SK-N-SH (cell line): ENCODE results near the gene HPS6. TPM values are rescaled to one million over a fixed set of nuclear protein-coding genes. Genes with fewer than 3 reads are reported as not detected.

ENCODE experiments used
- CTCF ChIA-PET: fragments of 300-600, 350-600 bp; formaldehyde crosslinking; extraction: SDS; loops from one replicate; lab custom pipeline; 2021; lab: Yijun Ruan, JAX
- POLR2A ChIA-PET: fragments of 350-600 bp; sonication (Branson Sonifier 250); formaldehyde crosslinking; extraction: SDS; loops from one replicate; lab custom pipeline; 2020; ENCODE audit warnings: antibody characterized with exemption, inconsistent platforms; lab: Yijun Ruan, JAX
- DNase-seq: peaks from one replicate; pipeline ENCODE4 v3.0.0; 2012
- H2AFZ ChIP-seq: fragments of 200-600 bp; sonication (generic); 2 replicates; pipeline ENCODE4 v1.8.1; 2016; ENCODE audit warnings: antibody characterized with exemption, mild to moderate bottlenecking, low read depth
- H3F3A ChIP-seq: fragments of 200-600 bp; sonication (generic); replicated peaks from 2 replicates; pipeline ENCODE3; 2016; ENCODE audit warnings: antibody characterized with exemption, mild to moderate bottlenecking; ENCODE audit not compliant: insufficient read depth
- H3K27ac ChIP-seq, 2 experiments: fragments of 200-500 bp in 1 of 2; fragments of 200-600 bp in 1 of 2; sonication (Bioruptor generic) in 1 of 2; sonication (generic), shearing (Covaris generic) in 1 of 2; 2 replicates each; pipeline versions ENCODE4 v1.5.1 to v1.6.1; 2014 to 2016; ENCODE audit warnings: low read depth in 2 of 2, inconsistent platforms in 1 of 2, low read length in 1 of 2, mild to moderate bottlenecking in 1 of 2, mixed read lengths in 1 of 2
- H3K27me3 ChIP-seq: fragments of 200-600 bp; sonication (generic), shearing (Covaris generic); 2 replicates; pipeline ENCODE4 v1.6.1; 2016; ENCODE audit warnings: mixed run types; ENCODE audit not compliant: insufficient read depth
- H3K36me3 ChIP-seq, 2 experiments: fragments of 200-500 bp in 1 of 2; fragments of 200-600 bp in 1 of 2; sonication (Bioruptor generic) in 1 of 2; sonication (generic) in 1 of 2; replicated peaks in 1 of 2; 2 replicates each; pipeline versions ENCODE3 to v1.5.1; 2014 to 2016; ENCODE audit warnings: low read length in 1 of 2, mild to moderate bottlenecking in 1 of 2; ENCODE audit not compliant: insufficient read depth in 2 of 2, control insufficient read depth in 1 of 2
- H3K4me1 ChIP-seq, 2 experiments: fragments of 200-500 bp in 1 of 2; fragments of 200-600 bp in 1 of 2; sonication (Bioruptor generic) in 1 of 2; sonication (generic), shearing (Covaris generic) in 1 of 2; 2 replicates each; pipeline versions ENCODE4 v1.5.1 to v1.6.1; 2014 to 2016; ENCODE audit warnings: low read depth in 1 of 2, low read length in 1 of 2, mixed run types in 1 of 2; ENCODE audit not compliant: insufficient read depth in 2 of 2, control insufficient read depth in 1 of 2
- H3K4me2 ChIP-seq: fragments of 200-600 bp; sonication (generic), shearing (Covaris generic); 2 replicates; pipeline ENCODE4 v1.6.1; 2017; ENCODE audit warnings: mixed run types
- H3K4me3 ChIP-seq, 2 experiments: fragments of 200-500 bp in 1 of 2; fragments of 200-600 bp in 1 of 2; sonication (Bioruptor generic) in 1 of 2; sonication (generic), shearing (Covaris generic) in 1 of 2; 2 replicates each; pipeline versions ENCODE4 v1.5.1 to v1.8.1; 2014 to 2016; ENCODE audit warnings: low read depth in 2 of 2, inconsistent platforms in 1 of 2, low read length in 1 of 2, mild to moderate bottlenecking in 1 of 2, mixed read lengths in 1 of 2, moderate library complexity in 1 of 2
- H3K79me2 ChIP-seq: fragments of 200-600 bp; sonication (generic); 2 replicates; pipeline ENCODE4 v1.8.1; 2017; ENCODE audit warnings: mild to moderate bottlenecking; ENCODE audit not compliant: insufficient read depth
- H3K9ac ChIP-seq: fragments of 200-600 bp; sonication (generic); 2 replicates; pipeline ENCODE4 v1.6.1; 2017; ENCODE audit warnings: mixed run types
- H3K9me2 ChIP-seq: fragments of 200-600 bp; sonication (generic); 2 replicates; pipeline ENCODE4 v1.6.1; 2017; ENCODE audit warnings: mixed run types
- H3K9me3 ChIP-seq: fragments of 200-600 bp; sonication (generic); 2 replicates; pipeline ENCODE4 v1.6.1; 2017; ENCODE audit warnings: mixed run types, mild to moderate bottlenecking, moderate library complexity
- H4K20me1 ChIP-seq: fragments of 200-600 bp; sonication (generic); 2 replicates; pipeline ENCODE4 v1.6.1; 2017; ENCODE audit warnings: mild to moderate bottlenecking, mixed run types; ENCODE audit not compliant: insufficient read depth
- EP300 ChIP-seq, 2 experiments: IDR thresholded peaks; 2 replicates each; pipeline versions ENCODE4 v1.4.0 to v1.6.1; 2012; ENCODE audit warnings: borderline replicate concordance in 1 of 2, low read depth in 1 of 2, low read length in 1 of 2
- EZH2phosphoT487 ChIP-seq: fragments of 200-600 bp; sonication (generic); IDR thresholded peaks from 2 replicates; pipeline ENCODE4 v1.6.1; 2017; ENCODE audit warnings: low read depth, mixed run types, mild to moderate bottlenecking, antibody characterized with exemption, moderate library complexity, borderline replicate concordance
- FOSL2 ChIP-seq: IDR thresholded peaks from 2 replicates; pipeline ENCODE4 v1.4.0; 2012; ENCODE audit warnings: low read depth, mild to moderate bottlenecking, moderate library complexity, borderline replicate concordance
- GATA2 ChIP-seq: sonication (generic); formaldehyde crosslinking; IDR thresholded peaks from 2 replicates; pipeline ENCODE4 v1.5.0; 2020; ENCODE audit warnings: mild to moderate bottlenecking, missing genetic modification reagents
- MXI1 ChIP-seq: IDR thresholded peaks from 2 replicates; pipeline ENCODE4 v1.6.1; 2012; ENCODE audit warnings: mild to moderate bottlenecking, low read depth, low read length, improper control_type of control experiment
- NRF1 ChIP-seq: IDR thresholded peaks from 2 replicates; pipeline ENCODE4 v1.6.1; 2012; ENCODE audit warnings: low read depth, mild to moderate bottlenecking, low read length
- TEAD4 ChIP-seq: IDR thresholded peaks from 2 replicates; pipeline ENCODE4 v1.4.0; 2012; ENCODE audit warnings: mild to moderate bottlenecking, borderline replicate concordance; ENCODE audit not compliant: insufficient read depth
- YY1 ChIP-seq: IDR thresholded peaks from 2 replicates; pipeline ENCODE4 v1.4.0; 2012; ENCODE audit warnings: low read depth, mild to moderate bottlenecking
- WGBS: methylation state at CpG from one replicate; pipeline ENCODE4 v1.1.6; 2017; ENCODE audit warnings: low lambda C conversion rate; 5-methylcytosine and 5-hydroxymethylcytosine counted together
- polyA plus RNA-seq, 3 experiments: library from polyadenylated mRNA; depleted of rRNA; stranded (reverse); fragments of >200 nt; gene quantifications; 2 replicates each; pipeline ENCODE4 v1.2.3, GENCODE V29; 2012
- TF ChIP-seq, protein P1 (sequence below): IDR thresholded peaks from 2 replicates; pipeline ENCODE4 v1.4.0; 2012; ENCODE audit warnings: low read depth, borderline replicate concordance
- TF ChIP-seq, protein P2 (sequence below): IDR thresholded peaks from 2 replicates; pipeline ENCODE4 v1.4.0; 2012; ENCODE audit warnings: low read depth, borderline replicate concordance
- TF ChIP-seq, protein P3 (sequence below): fragments of 150-350 bp; IDR thresholded peaks from 2 replicates; pipeline ENCODE4 v1.6.1; 2016; ENCODE audit warnings: mild to moderate bottlenecking, low read depth, low read length
- TF ChIP-seq, protein P4 (sequence below): IDR thresholded peaks from 2 replicates; pipeline ENCODE4 v1.6.1; 2012; ENCODE audit warnings: mild to moderate bottlenecking, low read depth, low read length, moderate library complexity
- TF ChIP-seq, protein P5 (sequence below): IDR thresholded peaks from 2 replicates; pipeline ENCODE4; 2012

Gene HPS6
- polyA plus RNA-seq, 1 of the 3 experiments (the other 2 are of a cell fraction): 7.8 TPM

DNA sequence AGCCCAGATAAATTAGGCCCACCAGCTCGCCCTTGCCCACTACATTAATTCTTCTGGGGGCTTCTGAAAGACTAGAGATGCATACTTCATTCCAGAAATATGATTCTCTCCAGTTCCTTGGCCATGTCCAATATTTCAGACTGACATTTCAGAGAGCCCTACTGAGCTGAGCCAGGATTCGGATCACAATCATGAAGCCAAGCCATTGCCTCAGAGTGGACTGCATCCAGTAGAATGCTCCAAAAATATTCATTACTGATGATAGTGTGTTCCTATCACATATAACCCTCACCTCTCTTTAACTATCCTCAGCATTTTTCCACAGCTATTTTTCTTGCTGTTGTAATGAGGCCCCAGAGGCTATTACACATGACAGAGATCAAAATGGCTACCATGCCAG, 47.9 kb upstream of the HPS6 start:
- Histone ChIP-seq H3K9me2 (no peaks in the 10 kb centered on the region), H3K36me3 (peaks cover 32 to 33% of the 10 kb centered on the region in 2 experiments), H3K4me3 (no peak overlapping the region), H3K4me2 (no peak overlapping the region), H3K9ac (no peak overlapping the region), H3K9me3 (no peaks in the 10 kb centered on the region), H4K20me1 (no peaks in the 10 kb centered on the region), H3F3A (no peaks in the 10 kb centered on the region), H3K27me3 (no peaks in the 10 kb centered on the region), H3K4me1 (no peaks in the 10 kb centered on the region), H3K79me2 (no peaks in the 10 kb centered on the region), H2AFZ (no peak overlapping the region), H3K27ac (no peak overlapping the region)
- POLR2A ChIA-PET: no interaction called here
- DNase-seq: no peak
- no peak for TF ChIP-seq EZH2phosphoT487
- TF ChIP-seq FOSL2: no peak
- no peak for TF ChIP-seq EP300 (IDR thresholded peaks at IDR 0.05; ENCODE audit: borderline replicate concordance in 1 of 2, low read depth in 1 of 2, low read length in 1 of 2)
- TF ChIP-seq MXI1: no peak
- TF ChIP-seq, protein P1, sequence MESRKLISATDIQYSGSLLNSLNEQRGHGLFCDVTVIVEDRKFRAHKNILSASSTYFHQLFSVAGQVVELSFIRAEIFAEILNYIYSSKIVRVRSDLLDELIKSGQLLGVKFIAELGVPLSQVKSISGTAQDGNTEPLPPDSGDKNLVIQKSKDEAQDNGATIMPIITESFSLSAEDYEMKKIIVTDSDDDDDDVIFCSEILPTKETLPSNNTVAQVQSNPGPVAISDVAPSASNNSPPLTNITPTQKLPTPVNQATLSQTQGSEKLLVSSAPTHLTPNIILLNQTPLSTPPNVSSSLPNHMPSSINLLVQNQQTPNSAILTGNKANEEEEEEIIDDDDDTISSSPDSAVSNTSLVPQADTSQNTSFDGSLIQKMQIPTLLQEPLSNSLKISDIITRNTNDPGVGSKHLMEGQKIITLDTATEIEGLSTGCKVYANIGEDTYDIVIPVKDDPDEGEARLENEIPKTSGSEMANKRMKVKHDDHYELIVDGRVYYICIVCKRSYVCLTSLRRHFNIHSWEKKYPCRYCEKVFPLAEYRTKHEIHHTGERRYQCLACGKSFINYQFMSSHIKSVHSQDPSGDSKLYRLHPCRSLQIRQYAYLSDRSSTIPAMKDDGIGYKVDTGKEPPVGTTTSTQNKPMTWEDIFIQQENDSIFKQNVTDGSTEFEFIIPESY: no peak
- no peak for TF ChIP-seq YY1
- TF ChIP-seq GATA2: no peak
- TF ChIP-seq NRF1: no peak
- no peak for TF ChIP-seq TEAD4
- TF ChIP-seq, protein P2, sequence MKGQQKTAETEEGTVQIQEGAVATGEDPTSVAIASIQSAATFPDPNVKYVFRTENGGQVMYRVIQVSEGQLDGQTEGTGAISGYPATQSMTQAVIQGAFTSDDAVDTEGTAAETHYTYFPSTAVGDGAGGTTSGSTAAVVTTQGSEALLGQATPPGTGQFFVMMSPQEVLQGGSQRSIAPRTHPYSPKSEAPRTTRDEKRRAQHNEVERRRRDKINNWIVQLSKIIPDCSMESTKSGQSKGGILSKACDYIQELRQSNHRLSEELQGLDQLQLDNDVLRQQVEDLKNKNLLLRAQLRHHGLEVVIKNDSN: no peak
- TF ChIP-seq, protein P3, sequence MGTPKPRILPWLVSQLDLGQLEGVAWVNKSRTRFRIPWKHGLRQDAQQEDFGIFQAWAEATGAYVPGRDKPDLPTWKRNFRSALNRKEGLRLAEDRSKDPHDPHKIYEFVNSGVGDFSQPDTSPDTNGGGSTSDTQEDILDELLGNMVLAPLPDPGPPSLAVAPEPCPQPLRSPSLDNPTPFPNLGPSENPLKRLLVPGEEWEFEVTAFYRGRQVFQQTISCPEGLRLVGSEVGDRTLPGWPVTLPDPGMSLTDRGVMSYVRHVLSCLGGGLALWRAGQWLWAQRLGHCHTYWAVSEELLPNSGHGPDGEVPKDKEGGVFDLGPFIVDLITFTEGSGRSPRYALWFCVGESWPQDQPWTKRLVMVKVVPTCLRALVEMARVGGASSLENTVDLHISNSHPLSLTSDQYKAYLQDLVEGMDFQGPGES: no peak
- TF ChIP-seq, protein P4, sequence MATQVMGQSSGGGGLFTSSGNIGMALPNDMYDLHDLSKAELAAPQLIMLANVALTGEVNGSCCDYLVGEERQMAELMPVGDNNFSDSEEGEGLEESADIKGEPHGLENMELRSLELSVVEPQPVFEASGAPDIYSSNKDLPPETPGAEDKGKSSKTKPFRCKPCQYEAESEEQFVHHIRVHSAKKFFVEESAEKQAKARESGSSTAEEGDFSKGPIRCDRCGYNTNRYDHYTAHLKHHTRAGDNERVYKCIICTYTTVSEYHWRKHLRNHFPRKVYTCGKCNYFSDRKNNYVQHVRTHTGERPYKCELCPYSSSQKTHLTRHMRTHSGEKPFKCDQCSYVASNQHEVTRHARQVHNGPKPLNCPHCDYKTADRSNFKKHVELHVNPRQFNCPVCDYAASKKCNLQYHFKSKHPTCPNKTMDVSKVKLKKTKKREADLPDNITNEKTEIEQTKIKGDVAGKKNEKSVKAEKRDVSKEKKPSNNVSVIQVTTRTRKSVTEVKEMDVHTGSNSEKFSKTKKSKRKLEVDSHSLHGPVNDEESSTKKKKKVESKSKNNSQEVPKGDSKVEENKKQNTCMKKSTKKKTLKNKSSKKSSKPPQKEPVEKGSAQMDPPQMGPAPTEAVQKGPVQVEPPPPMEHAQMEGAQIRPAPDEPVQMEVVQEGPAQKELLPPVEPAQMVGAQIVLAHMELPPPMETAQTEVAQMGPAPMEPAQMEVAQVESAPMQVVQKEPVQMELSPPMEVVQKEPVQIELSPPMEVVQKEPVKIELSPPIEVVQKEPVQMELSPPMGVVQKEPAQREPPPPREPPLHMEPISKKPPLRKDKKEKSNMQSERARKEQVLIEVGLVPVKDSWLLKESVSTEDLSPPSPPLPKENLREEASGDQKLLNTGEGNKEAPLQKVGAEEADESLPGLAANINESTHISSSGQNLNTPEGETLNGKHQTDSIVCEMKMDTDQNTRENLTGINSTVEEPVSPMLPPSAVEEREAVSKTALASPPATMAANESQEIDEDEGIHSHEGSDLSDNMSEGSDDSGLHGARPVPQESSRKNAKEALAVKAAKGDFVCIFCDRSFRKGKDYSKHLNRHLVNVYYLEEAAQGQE: no peak
- TF ChIP-seq, protein P5, sequence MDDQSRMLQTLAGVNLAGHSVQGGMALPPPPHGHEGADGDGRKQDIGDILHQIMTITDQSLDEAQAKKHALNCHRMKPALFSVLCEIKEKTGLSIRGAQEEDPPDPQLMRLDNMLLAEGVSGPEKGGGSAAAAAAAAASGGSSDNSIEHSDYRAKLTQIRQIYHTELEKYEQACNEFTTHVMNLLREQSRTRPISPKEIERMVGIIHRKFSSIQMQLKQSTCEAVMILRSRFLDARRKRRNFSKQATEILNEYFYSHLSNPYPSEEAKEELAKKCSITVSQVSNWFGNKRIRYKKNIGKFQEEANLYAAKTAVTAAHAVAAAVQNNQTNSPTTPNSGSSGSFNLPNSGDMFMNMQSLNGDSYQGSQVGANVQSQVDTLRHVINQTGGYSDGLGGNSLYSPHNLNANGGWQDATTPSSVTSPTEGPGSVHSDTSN: no peak
- CTCF ChIA-PET: interaction anchor here (0.8 to 16.9 kb wide), 5 partner anchors 8 to 177 kb away, joined by 3 to 301 read pairs (median 3); partner anchors contain the start of gene KCNIP2
- WGBS: 89% methylated on average over 2 of the region's 2 CpGs
